Kidney (tissue), 14 donors: ENCODE measurements around the gene PGM2. TPM values are rescaled to one million over a fixed set of nuclear protein-coding genes. Genes with fewer than 3 reads are reported as not detected.

ENCODE experiments used
- DNase-seq, 5 donors: peaks; one replicate each; pipeline ENCODE4 v3.0.0-alpha.2; 2013 to 2020
- FAIRE-seq: peaks from 2 replicates; lab custom pipeline; 2012; peaks lifted over from hg19 to GRCh38; lab: Jason Lieb, UNC
- H3K27ac ChIP-seq, 2 donors: one replicate each; pipeline ENCODE4 v1.7.0; 2013; ENCODE audit warnings: low read depth in 2 of 2, low read length in 2 of 2, inconsistent platforms in 1 of 2
- H3K27me3 ChIP-seq: one replicate; pipeline ENCODE4 v1.7.1; 2013; ENCODE audit warnings: low read length, inconsistent platforms; ENCODE audit not compliant: control insufficient read depth, insufficient read depth
- H3K36me3 ChIP-seq, 3 donors: one replicate each; pipeline versions ENCODE4 v1.7.0 to v1.7.1; 2013; ENCODE audit warnings: low read length in 3 of 3, control low read depth in 1 of 3, inconsistent platforms in 1 of 3; ENCODE audit not compliant: insufficient read depth in 3 of 3, control insufficient read depth in 2 of 3
- H3K4me1 ChIP-seq, 3 donors: one replicate each; pipeline versions ENCODE4 v1.7.0 to v1.7.1; 2013; ENCODE audit warnings: low read length in 3 of 3, inconsistent platforms in 1 of 3, low read depth in 1 of 3; ENCODE audit not compliant: control insufficient read depth in 2 of 3, insufficient read depth in 2 of 3
- H3K4me3 ChIP-seq, 3 donors: one replicate each; pipeline versions ENCODE4 v1.7.0 to v1.8.1; 2013; ENCODE audit warnings: low read length in 3 of 3, control low read depth in 1 of 3, inconsistent platforms in 1 of 3
- H3K9ac ChIP-seq, 3 donors: one replicate each; pipeline versions ENCODE4 v1.7.0 to v1.7.1; 2013; ENCODE audit warnings: low read length in 3 of 3, control low read depth in 1 of 3, inconsistent platforms in 1 of 3
- H3K9me3 ChIP-seq, 3 donors: one replicate each; pipeline versions ENCODE4 v1.7.0 to v1.7.1; 2013; ENCODE audit warnings: low read length in 3 of 3, control low read depth in 1 of 3, inconsistent platforms in 1 of 3; ENCODE audit not compliant: control insufficient read depth in 2 of 3, insufficient read depth in 1 of 3
- intact Hi-C: fragments of 100-400 bp; cut with DNase I; formaldehyde crosslinking; loops from one replicate; pipeline ENCODE4 v1.11.1; 2022
- polyA plus RNA-seq: library from polyadenylated mRNA; stranded (reverse); fragments of 350-450 nt; fragmentation: Illumina TruSeq; extraction: RNeasy Lipid Tissue Mini Kit (QIAGEN cat#74804); gene quantifications from one replicate; pipeline ENCODE4 v1.2.3, GENCODE V29; 2014; ENCODE audit warnings: low read depth, low replicate concordance; ENCODE audit not compliant: insufficient read depth
- total RNA-seq: library from RNA; stranded (reverse); fragmentation: NEBNext Ultra II Directional; extraction: Animal tissue kit (Norgen Biotek cat#: 25700); gene quantifications from one replicate; pipeline ENCODE4 v1.2.1, GENCODE V29; 2021
- TF ChIP-seq, protein P1 (sequence below): IDR thresholded peaks from 3 replicates; pipeline ENCODE4 v1.5.1; 2012; ENCODE audit warnings: mild to moderate bottlenecking, moderate library complexity, borderline replicate concordance; ENCODE audit not compliant: insufficient read depth; ENCODE audit errors: extremely low read depth
- donor health status: control.
- donor health status: control.
- donor health status: control.
- donor health status: control.
- donor health status: control.
- donor health status: DM: yes; HTN: yes; CAD: no.
- donor health status: Normal renal cell carcinoma (clear cell type).

Gene PGM2
- total and polyA plus RNA-seq, 2 donors from 2014 or later: 15.5 to 30.7 TPM

DNA sequence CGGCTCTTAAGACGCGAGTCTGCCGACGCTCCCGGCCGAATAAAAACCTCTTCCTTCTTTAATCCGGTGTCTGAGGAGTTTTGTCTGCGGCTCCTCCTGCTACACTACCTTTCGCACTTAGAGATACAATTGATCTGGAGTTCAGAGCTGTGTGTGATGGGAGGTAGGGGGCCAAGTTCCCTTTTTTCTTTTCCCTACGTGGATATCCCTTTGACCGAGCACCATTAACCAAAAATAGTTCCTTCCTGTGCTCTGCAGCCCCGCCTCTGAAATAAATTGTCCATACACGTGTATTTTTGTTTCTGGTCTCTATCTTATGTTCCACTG is 555 bp upstream of the PGM2 start:
- H3K27ac ChIP-seq: peak overlapping the region; percentile 73 to 85
- DNase-seq (no peak), FAIRE-seq (no peak)
- peak overlapping the region; percentile 88 to 94 (median 93) for H3K4me3 ChIP-seq
- no peaks in the 10 kb centered on the region for H3K9me3 ChIP-seq
- H3K36me3 ChIP-seq: peaks cover 0 to 2% (median 0%) of the 10 kb centered on the region in 3 donors
- peaks cover 0 to 12% (median 6%) of the 10 kb centered on the region in 3 donors for H3K4me1 ChIP-seq
- TF ChIP-seq, protein P1, sequence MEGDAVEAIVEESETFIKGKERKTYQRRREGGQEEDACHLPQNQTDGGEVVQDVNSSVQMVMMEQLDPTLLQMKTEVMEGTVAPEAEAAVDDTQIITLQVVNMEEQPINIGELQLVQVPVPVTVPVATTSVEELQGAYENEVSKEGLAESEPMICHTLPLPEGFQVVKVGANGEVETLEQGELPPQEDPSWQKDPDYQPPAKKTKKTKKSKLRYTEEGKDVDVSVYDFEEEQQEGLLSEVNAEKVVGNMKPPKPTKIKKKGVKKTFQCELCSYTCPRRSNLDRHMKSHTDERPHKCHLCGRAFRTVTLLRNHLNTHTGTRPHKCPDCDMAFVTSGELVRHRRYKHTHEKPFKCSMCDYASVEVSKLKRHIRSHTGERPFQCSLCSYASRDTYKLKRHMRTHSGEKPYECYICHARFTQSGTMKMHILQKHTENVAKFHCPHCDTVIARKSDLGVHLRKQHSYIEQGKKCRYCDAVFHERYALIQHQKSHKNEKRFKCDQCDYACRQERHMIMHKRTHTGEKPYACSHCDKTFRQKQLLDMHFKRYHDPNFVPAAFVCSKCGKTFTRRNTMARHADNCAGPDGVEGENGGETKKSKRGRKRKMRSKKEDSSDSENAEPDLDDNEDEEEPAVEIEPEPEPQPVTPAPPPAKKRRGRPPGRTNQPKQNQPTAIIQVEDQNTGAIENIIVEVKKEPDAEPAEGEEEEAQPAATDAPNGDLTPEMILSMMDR: no peak
- H3K27me3 ChIP-seq: no peaks in the 10 kb centered on the region
- intact Hi-C loops: no loop called here
- peak overlapping the region; percentile 30 to 89 (median 89) for H3K9ac ChIP-seq

DNA sequence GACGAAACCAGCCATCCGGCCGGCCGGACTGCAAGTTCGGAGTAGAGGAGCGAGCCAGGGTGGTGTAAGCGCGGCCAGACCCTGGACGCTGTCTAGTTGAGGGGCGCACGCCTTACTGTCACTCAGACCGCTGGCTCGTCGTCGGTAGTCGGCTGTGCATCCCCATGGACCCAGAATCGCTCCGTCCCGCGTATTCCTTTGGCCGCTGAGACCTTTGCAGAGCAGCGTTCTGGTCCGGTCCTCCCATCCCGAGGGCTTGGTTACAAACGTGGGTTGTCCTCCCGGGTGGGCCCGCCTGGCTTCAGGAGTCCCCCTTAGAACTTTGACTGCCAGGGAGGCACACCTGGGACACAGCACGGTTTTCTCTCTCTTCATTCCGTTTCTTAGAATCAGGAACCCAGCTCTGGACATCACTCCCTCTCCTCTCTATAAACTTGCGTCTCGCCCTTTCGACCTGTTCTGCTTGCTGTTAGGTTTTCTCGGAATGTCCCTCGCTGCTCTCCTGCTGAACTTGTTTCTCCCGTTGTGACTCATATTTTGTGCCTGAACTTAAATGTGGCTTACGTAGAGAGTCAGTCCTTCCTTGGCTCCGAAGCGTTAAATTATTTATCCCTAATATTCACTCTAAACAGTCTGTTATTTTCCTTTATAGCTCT is 672 bp downstream of the PGM2 start:
- Histone ChIP-seq H3K9me3 (no peaks in the 10 kb centered on the region), H3K4me1 (peaks cover 0 to 12% (median 6%) of the 10 kb centered on the region in 3 donors), H3K36me3 (peaks cover 0 to 2% (median 2%) of the 10 kb centered on the region in 3 donors), H3K4me3 (peak overlapping the region; percentile 69 to 94 (median 88)), H3K27me3 (no peaks in the 10 kb centered on the region), H3K9ac (peak overlapping the region; percentile 14 to 89 (median 26)), H3K27ac (peak overlapping the region; percentile 73 to 85)
- TF ChIP-seq, protein P1: no peak
- intact Hi-C loops: no loop called here
- DNase-seq: peak in 2 of 5 donors; percentile 50 to 58
- FAIRE-seq: no peak

DNA sequence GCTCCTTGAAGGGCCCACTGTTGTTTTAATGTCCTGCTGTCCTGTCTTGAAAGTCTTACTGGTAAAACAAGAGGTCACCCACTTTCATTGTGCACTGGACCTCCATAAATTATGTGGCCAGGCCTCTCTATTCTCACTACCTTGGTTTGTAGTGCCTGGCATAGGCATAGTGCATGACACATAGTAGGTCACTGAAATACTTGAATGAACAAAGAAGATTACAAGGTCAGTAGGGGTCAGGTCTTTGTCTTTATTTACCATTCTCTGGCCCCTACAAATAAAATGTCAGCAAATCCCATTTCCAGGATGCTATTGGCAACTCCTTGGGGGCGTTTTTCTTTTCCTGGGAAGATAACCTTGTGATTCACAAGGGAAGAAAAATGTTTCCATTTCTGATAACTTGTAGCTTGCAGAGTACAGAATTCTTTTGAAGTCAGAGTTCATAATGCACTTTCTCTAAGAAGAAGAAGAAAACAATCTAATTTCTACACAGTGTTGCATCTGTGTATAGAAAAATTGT is 1.4 kb downstream of the PGM2 start:
- Histone ChIP-seq H3K4me1 (peaks cover 0 to 12% (median 6%) of the 10 kb centered on the region in 3 donors), H3K9me3 (no peaks in the 10 kb centered on the region), H3K27ac (no peak overlapping the region), H3K36me3 (peaks cover 0 to 4% (median 2%) of the 10 kb centered on the region in 3 donors), H3K9ac (peak overlapping the region in 1 of 3 donors; percentile 89), H3K27me3 (no peaks in the 10 kb centered on the region), H3K4me3 (peak overlapping the region in 2 of 3 donors; percentile 69 to 88)
- TF ChIP-seq, protein P1: no peak
- intact Hi-C loops: no loop called here
- FAIRE-seq (no peak), DNase-seq (no peak)
